Memory B cell (primary cell): ENCODE data around the gene GRM4.

Source experiments
- ATAC-seq: fragments of 150-1000 bp; cut with Tn5 transposase; 2 replicates; pipeline ENCODE4 v1.10.0; 2021; ENCODE audit warnings: low read depth, mild to moderate bottlenecking, moderate library complexity
- DNase-seq, 2 donors: peaks; one replicate each; pipeline ENCODE4 v3.0.0; 2022; ENCODE audit warnings: low spot score in 2 of 2
- H3K27ac Mint-ChIP-seq: one replicate; pipeline ENCODE4 v1.8.0; 2022; ENCODE audit warnings: mild to moderate bottlenecking, moderate library complexity, mixed read lengths
- H3K27me3 Mint-ChIP-seq: one replicate; pipeline ENCODE4 v1.8.0; 2022; ENCODE audit warnings: mixed read lengths
- H3K36me3 Mint-ChIP-seq: one replicate; pipeline ENCODE4 v1.8.0; 2022; ENCODE audit warnings: mild to moderate bottlenecking, mixed read lengths
- H3K4me1 Mint-ChIP-seq: one replicate; pipeline ENCODE4 v1.8.0; 2022; ENCODE audit warnings: mixed read lengths
- H3K4me3 Mint-ChIP-seq: one replicate; pipeline ENCODE4 v1.8.0; 2022; ENCODE audit warnings: mild to moderate bottlenecking, moderate library complexity, mixed read lengths
- H3K9me3 Mint-ChIP-seq: one replicate; pipeline ENCODE4 v1.8.0; 2022; ENCODE audit warnings: mixed read lengths

GRM4 gene

DNA sequence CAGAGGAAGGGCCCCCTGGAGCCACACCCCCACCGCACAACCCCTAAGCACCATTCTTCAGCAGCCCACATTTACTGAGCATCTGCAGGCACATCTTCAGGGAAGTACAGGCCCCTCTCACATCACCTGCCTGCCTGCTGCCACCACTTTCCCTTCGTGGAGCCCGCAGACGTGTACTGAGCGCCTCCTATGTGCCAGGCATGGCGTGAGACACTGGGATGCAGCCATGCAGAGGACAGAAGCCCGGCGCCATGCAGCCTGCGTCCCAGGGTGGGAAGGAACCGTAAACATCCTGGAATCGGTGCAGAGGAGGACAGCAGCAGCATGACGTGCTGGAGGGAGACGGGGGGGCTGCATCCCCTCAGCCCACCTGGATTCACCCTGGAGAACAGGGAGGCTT is 78.1 kb downstream of the GRM4 start:
- no peak overlapping the region for H3K4me3 Mint-ChIP-seq
- no peaks in the 10 kb centered on the region for H3K36me3 Mint-ChIP-seq
- peaks cover 11% of the 10 kb centered on the region for H3K27me3 Mint-ChIP-seq
- H3K27ac Mint-ChIP-seq, result no peak overlapping the region
- ATAC-seq (no peak), DNase-seq (no peak)
- no peaks in the 10 kb centered on the region for H3K9me3 Mint-ChIP-seq
- no peaks in the 10 kb centered on the region for H3K4me1 Mint-ChIP-seq

DNA sequence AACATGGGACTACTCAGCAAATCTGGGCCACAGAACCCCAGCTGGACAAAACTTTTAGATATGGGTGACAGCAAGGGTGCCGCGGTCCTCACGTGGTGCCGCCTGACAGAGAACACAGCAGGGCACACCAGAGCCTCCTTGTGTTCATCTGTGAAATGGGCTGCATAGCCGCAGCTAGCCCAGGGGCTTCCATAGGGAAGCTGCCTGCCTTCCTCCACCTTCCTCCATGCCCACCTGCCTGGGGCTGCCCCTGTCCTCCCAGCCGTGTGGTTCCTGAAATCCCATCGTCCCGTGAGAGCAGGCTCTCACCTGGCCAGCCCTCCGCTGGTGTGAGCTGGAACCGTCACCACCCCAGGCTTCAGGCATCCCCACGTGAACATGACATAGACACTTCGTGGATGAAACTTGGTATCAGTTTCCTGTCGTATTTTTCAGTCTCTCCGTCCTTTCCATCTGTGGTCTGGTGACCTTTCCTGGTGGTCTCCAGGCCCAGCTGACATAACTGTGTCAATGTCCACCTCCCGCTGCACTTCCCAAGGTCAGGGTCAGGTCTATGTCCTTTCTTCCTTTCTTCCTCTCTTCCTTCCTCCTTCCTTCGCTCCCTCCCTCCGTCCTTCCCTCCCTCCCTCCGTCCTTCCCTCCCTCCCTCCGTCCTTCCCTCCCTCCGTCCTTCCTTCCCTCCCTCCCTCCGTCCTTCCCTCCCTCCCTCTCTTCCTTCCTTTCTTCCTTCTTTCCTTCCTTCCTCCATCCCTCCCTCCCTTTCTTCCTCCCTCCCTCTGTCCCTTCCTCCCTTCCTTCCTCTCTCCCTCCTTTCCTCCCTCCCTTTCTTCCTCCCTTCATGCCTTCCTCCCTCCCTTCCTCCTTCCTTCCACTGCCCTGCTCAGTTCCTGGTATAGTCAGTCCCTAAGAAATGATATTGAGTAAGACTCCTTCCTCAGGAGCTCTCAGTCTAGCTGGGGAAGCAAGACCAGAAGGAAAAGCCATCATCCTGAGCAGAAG is 78.8 kb downstream of the GRM4 start:
- Mint-ChIP-seq H3K4me3 (no peak overlapping the region), H3K36me3 (no peaks in the 10 kb centered on the region), H3K27ac (no peak overlapping the region), H3K27me3 (peaks cover 11% of the 10 kb centered on the region), H3K4me1 (no peaks in the 10 kb centered on the region), H3K9me3 (no peaks in the 10 kb centered on the region)
- no peak for DNase-seq
- no peak for ATAC-seq

DNA sequence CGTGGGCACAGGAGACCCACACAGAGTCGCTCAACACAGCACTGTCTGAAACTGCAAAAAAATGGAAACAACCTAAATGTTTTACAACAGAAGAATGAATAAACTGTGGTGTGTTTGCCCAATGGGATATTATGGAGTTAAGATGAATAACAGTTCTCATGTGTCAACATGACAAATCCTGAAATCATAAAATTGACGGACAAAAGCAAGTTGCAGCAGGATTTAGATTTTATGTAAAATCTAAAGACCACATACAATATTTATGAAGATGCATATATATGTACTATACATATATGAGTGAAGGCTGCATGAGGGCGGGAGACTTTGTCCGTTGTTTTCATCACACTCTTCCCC is 79.7 kb downstream of the GRM4 start:
- H3K4me1 Mint-ChIP-seq, result no peaks in the 10 kb centered on the region
- no peak overlapping the region for H3K4me3 Mint-ChIP-seq
- peaks cover 11% of the 10 kb centered on the region for H3K27me3 Mint-ChIP-seq
- no peak overlapping the region for H3K27ac Mint-ChIP-seq
- H3K9me3 Mint-ChIP-seq, result no peaks in the 10 kb centered on the region
- no peak for DNase-seq
- ATAC-seq, result no peak
- H3K36me3 Mint-ChIP-seq, result no peaks in the 10 kb centered on the region

DNA sequence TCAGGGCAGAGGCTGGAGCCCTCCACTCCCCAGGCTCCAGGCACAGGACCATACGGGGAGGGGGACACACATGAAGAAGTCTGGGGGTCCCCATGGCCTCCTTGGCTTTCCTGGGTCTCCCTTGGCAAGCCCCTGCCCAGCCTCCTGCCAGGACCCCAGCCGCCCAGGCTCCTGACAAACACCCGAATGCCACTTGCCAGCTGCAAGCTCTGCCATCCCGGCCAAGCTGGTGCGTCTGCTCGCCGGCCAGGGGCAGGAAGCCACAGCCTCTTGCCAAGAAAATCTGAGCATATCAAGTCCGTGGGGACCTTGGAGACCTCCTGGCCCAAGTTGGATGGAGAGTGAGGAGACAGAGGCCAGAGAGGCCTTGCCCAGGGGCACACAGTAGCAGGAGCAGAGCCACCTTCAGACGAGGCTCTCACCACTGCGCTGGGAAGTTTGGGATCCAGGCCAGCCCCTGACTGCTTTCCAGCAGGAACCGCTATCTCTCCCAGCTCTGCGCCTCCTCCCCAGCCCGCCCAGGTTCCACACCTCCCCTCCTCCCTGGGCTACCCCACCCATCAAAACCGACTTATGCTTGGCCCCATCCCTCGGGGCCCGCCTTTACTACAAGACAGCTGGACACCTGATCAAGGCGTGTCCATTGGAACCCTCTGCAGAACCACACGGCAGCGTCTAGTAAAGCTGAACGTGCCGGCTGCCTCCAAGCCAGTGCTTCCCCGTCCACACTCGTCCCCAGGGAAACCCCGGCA is 80.2 kb downstream of the GRM4 start:
- Mint-ChIP-seq H3K4me1 (no peaks in the 10 kb centered on the region), H3K36me3 (no peaks in the 10 kb centered on the region), H3K27me3 (peaks cover 11% of the 10 kb centered on the region)

DNA sequence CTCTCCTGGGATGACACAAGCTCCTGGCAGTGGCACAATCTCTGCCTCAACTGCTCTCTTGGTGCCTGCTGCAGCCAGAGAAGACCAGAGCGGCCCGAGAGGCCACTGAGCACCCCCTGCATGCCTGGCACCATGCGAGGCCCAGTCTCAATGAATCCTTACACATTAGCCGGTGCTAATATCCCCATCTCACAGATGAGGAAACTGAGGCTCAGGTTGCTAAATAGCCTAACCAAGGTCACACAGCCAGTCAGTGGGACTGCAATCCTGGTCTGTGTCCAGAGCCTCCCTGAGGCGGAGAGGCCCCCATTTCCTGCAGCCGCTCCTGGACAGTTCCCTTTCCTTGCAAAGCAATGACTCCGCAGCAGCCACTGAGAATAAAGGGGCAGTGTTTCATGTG is 81.2 kb downstream of the GRM4 start:
- Mint-ChIP-seq H3K27me3 (peaks cover 15% of the 10 kb centered on the region), H3K9me3 (no peaks in the 10 kb centered on the region), H3K27ac (no peak overlapping the region), H3K4me3 (no peak overlapping the region), H3K36me3 (no peaks in the 10 kb centered on the region), H3K4me1 (no peaks in the 10 kb centered on the region)
- no peak for ATAC-seq
- DNase-seq, result no peak

More for the DNA sequence above, 80.2 kb downstream of the GRM4 start:
- no peaks in the 10 kb centered on the region for H3K9me3 Mint-ChIP-seq
- DNase-seq (no peak), ATAC-seq (no peak)
- no peak overlapping the region for H3K27ac Mint-ChIP-seq
- H3K4me3 Mint-ChIP-seq, result no peak overlapping the region

DNA sequence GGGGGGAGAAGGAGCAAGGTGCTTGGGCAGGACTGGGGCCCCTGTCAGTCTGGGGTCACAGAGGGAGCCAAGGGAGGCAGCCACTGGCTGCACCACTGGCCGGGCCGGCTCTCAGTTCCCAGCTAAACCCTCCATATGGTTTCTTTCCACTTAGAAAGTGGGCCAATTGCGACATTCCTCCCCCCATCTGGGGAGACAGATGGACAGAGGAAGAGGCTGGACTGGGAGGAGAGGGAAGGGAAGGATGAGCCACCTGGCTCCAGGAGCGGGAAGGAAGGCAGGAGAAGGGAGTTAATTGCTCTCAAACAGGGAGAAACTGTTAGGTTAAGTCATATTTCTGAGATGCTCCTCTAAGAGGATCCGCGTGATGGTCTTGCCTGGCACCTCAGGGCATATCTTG is 82.2 kb downstream of the GRM4 start:
- Mint-ChIP-seq H3K4me3 (no peak overlapping the region), H3K27ac (no peak overlapping the region), H3K4me1 (no peaks in the 10 kb centered on the region), H3K9me3 (no peaks in the 10 kb centered on the region), H3K36me3 (no peaks in the 10 kb centered on the region), H3K27me3 (peaks cover 22% of the 10 kb centered on the region)
- no peak for DNase-seq
- no peak for ATAC-seq

DNA sequence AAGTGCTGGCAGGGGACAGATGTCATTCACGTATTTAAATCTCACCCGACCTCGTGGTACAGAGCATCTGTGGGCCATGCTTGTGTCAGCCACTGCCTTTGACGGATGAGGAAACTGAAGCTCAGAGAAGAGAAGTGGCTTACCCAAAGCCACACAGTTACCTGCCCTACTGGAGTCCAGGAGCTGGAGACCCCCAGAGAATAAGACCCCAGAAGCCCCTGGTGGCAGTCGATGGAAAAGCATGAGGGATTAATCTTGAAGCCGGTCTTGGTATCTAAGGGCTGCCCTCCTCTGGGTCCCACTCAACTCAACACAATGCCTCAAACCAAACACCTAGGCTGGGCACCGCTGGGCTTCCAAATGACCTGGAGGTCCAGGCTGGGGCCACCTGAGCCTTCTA is 83.1 kb downstream of the GRM4 start:
- no peak overlapping the region for H3K4me3 Mint-ChIP-seq
- no peaks in the 10 kb centered on the region for H3K4me1 Mint-ChIP-seq
- peaks cover 22% of the 10 kb centered on the region for H3K27me3 Mint-ChIP-seq
- no peaks in the 10 kb centered on the region for H3K36me3 Mint-ChIP-seq
- H3K9me3 Mint-ChIP-seq, result no peaks in the 10 kb centered on the region
- no peak for ATAC-seq
- no peak for DNase-seq
- H3K27ac Mint-ChIP-seq, result no peak overlapping the region

DNA sequence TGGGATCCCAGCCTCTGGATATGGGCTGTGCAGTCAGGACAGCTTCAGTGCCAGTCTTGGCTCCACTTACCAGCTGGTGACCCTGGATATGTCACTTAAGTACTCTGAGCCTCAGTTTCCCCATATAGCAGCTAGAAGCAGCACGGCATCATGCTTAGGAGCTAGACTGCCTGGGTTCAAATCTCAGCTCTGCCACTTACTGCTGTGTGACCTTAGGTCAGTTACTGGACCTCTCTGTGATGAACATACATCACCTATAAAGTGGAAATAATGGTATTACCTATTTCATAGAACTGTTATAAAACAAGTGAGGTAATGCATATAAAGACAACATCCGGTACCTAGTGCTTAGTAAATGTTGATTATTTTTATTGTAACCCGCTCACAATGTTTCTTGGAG is 83.7 kb downstream of the GRM4 start:
- no peaks in the 10 kb centered on the region for H3K4me1 Mint-ChIP-seq
- peaks cover 24% of the 10 kb centered on the region for H3K27me3 Mint-ChIP-seq
- no peaks in the 10 kb centered on the region for H3K36me3 Mint-ChIP-seq
- no peak for DNase-seq
- no peak overlapping the region for H3K4me3 Mint-ChIP-seq
- H3K9me3 Mint-ChIP-seq, result no peaks in the 10 kb centered on the region
- no peak for ATAC-seq
- H3K27ac Mint-ChIP-seq, result no peak overlapping the region

DNA sequence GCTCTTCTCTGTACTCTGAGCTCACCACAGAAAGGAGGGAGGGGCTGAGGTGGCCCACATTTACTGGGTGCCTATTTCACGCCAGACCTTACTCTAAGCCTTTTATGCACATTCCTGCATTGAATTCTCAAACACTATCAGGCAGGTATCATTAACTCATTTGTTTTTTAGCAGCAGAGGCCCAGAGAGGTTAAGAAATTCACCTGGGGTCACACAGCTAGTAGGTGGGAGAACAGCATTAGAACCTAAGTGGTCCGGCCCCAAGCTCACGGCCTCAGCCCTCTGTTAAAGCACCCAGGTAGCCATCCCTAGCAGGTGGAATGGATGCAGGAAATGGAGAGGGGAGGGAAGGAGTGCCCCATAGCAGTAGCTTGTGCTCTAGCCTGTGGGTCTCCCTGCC is 84.5 kb downstream of the GRM4 start:
- H3K4me3 Mint-ChIP-seq, result no peak overlapping the region
- H3K27ac Mint-ChIP-seq, result no peak overlapping the region
- no peaks in the 10 kb centered on the region for H3K9me3 Mint-ChIP-seq
- no peaks in the 10 kb centered on the region for H3K4me1 Mint-ChIP-seq
- DNase-seq (no peak), ATAC-seq (no peak)
- H3K27me3 Mint-ChIP-seq, result peaks cover 20% of the 10 kb centered on the region
- H3K36me3 Mint-ChIP-seq, result no peaks in the 10 kb centered on the region

DNA sequence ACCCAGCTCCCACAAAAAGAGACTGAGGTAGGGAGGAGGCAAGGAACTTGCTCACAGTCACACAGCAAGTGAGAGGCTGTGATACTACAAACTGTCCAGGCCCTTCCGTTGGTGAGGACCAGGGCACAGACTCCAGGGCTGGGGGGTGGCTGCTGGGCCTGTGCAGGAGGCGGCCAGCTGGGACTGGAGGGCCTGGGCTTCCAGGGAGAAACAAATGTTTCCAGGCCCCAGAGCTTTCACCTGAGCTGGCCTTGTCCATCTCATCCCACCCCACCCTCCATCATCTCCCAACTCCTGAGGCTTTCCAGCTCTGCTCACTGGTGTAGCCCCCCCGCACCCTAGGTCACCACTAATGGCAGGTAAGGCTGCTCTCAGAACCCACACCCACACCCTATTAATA is 86.0 kb downstream of the GRM4 start:
- Mint-ChIP-seq H3K27me3 (peaks cover 24% of the 10 kb centered on the region), H3K4me3 (no peak overlapping the region)
- no peak for DNase-seq

DNA sequence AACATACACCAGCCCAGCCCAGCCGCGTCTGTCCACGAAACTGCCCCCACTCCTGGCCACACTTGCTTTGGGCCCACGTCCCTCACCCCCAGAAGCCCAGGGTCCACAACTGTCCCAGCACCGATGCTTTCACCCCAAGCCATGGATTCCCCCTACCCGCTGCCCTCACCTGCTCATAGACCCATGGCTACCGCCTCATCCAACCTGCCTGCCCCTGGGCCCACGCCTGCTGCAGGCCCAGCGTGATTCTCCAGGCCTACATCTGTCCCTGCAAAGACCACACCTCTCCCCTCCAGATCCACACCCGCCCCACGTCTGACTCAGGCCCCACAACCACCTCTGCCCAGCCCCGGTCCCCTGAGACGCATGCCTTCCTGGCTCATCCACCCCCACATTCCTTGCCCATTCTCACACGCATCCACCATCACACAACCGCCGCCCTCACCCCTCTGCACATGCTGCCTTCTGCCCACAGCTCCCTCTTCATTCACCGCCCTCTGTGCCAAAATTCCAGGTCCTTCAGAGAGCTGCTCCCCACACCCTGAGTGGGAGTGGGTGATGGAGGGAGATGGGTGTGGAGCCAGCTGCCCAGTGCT is 86.7 kb downstream of the GRM4 start:
- Mint-ChIP-seq H3K36me3 (no peaks in the 10 kb centered on the region), H3K27ac (no peak overlapping the region), H3K27me3 (peaks cover 26% of the 10 kb centered on the region), H3K9me3 (no peaks in the 10 kb centered on the region), H3K4me1 (peaks cover 9% of the 10 kb centered on the region), H3K4me3 (no peak overlapping the region)
- DNase-seq, result no peak
- no peak for ATAC-seq

More for the DNA sequence above, 86.0 kb downstream of the GRM4 start:
- Mint-ChIP-seq H3K9me3 (no peaks in the 10 kb centered on the region), H3K36me3 (no peaks in the 10 kb centered on the region), H3K27ac (no peak overlapping the region), H3K4me1 (peaks cover 9% of the 10 kb centered on the region)
- ATAC-seq, result no peak

DNA sequence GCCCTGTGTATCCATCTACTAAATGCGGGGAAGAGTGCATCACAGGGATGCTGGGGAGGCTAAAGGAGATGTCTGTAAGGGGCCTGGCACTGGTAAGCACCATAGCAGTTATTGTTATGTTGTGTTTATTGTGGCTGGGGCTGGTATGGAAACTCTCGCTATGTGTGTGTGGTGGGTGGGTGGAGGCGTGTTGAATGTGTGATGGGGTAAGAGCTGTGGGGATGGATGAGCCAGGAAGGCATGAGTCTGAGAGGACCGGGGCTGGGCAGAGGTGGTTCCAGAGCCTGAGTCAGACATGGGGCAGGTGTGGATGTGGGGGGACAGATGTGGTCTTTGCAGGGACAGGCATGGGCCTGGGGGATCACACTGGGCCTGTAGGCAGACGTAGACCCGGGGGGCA is 88.1 kb downstream of the GRM4 start:
- DNase-seq, result no peak
- no peak overlapping the region for H3K27ac Mint-ChIP-seq
- no peak for ATAC-seq
- H3K36me3 Mint-ChIP-seq, result no peaks in the 10 kb centered on the region
- peaks cover 9% of the 10 kb centered on the region for H3K4me1 Mint-ChIP-seq
- H3K9me3 Mint-ChIP-seq, result no peaks in the 10 kb centered on the region
- peaks cover 26% of the 10 kb centered on the region for H3K27me3 Mint-ChIP-seq
- H3K4me3 Mint-ChIP-seq, result no peak overlapping the region

DNA sequence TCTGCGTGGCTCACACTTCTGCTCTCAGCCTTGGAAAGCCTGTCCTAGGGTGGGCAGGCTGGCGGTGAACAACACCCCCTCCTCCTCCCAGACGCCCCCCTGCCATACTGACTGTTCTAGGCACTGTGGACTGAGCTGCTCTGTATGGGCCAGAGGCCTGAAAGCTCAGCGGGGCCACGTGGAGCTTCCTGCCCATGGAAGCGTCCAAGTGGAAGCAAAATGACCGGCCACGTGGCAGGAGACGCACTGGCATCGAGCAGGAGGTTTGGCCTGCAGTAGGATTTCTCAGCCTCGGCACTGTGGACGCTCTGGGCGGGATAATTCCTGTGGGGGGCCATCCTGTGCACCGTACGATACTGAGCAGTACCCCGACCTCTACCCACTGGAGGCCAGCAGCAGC is 88.7 kb downstream of the GRM4 start:
- Mint-ChIP-seq H3K36me3 (no peaks in the 10 kb centered on the region), H3K9me3 (no peaks in the 10 kb centered on the region), H3K27ac (no peak overlapping the region), H3K27me3 (peaks cover 30% of the 10 kb centered on the region), H3K4me3 (no peak overlapping the region), H3K4me1 (peaks cover 9% of the 10 kb centered on the region)
- DNase-seq (no peak), ATAC-seq (no peak)
